ENCODE measurements around the gene ELOVL1. TPM values are rescaled to one million over a fixed set of nuclear protein-coding genes. Genes with fewer than 3 reads are reported as not detected.
A peak's percentile ranks its signal among the peaks of the same experiment; 100 is the strongest.

The ELOVL1 gene
- total and polyA plus RNA-seq, 4 donors, result 12.8 to 50.3 (median 35.3) TPM

DNA sequence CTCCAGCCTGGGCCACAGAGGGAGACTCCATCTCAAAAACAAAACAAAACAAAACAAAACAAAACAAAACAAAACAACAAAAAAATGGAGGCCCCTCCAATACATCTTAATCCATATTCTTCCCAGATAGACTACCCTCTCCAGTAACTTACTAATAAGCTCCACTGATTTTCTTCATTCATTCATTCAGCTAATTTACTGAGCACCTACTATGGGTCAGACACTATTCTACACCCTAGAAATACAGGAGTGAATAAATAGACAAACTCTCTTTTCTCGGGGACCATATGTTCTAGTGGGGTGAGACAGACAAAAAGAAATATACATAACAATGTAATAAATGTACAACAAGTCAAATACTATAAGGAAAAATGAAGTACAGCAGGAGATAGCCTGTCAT is 16.8 kb downstream of the ELOVL1 start (continued):
- TF ChIP-seq NR2F2 (IDR thresholded peaks at IDR 0.05) (no peak), FOXA2 (IDR thresholded peaks at IDR 0.05) (no peak), RAD21 (IDR thresholded peaks at IDR 0.05) (no peak), CTCF (IDR thresholded peaks at IDR 0.05; ENCODE audit: low read depth, low read length, missing input control) (no peak), GABPA (IDR thresholded peaks at IDR 0.05 in 1 of 2, conservative IDR thresholded peaks at IDR 0.05 in 1 of 2) (no peak)
- TF ChIP-seq, protein P1, sequence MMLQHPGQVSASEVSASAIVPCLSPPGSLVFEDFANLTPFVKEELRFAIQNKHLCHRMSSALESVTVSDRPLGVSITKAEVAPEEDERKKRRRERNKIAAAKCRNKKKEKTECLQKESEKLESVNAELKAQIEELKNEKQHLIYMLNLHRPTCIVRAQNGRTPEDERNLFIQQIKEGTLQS (IDR thresholded peaks at IDR 0.05), result no peak

GRCh38 chr1:43349594-43350306 is 18.1 kb downstream of the ELOVL1 start:
- Histone ChIP-seq H3K4me3 (ENCODE audit: low read depth in 1 of 3, low read length in 3 of 3) (peak overlapping the region; percentile 60 to 63 (median 62)), H3K27me3 (ENCODE audit: control insufficient read depth in 4 of 4, insufficient read depth in 4 of 4, low read length in 3 of 4) (no peaks in the 10 kb centered on the region), H3K27ac (ENCODE audit: low read depth in 1 of 2, low read length in 2 of 2) (peak overlapping the region; percentile 82 to 89), H3K36me3 (ENCODE audit: control insufficient read depth in 4 of 4, insufficient read depth in 3 of 4, low read depth in 1 of 4, low read length in 3 of 4) (no peaks in the 10 kb centered on the region), H3K4me1 (ENCODE audit: control insufficient read depth in 4 of 4, insufficient read depth in 4 of 4, low read length in 3 of 4) (peaks cover 0 to 14% (median 8%) of the 10 kb centered on the region in 4 donors), H3K9me3 (ENCODE audit: control insufficient read depth in 4 of 4, low read length in 3 of 4) (no peaks in the 10 kb centered on the region), H3K9ac (ENCODE audit: low read depth in 1 of 2, low read length in 2 of 2) (peak overlapping the region in 1 of 2 donors; percentile 48)
- DNase-seq (ENCODE audit: low spot score), result no peak
- TF ChIP-seq HNF4A (conservative IDR thresholded peaks at IDR 0.05) (peak in 1 of 2 donors; percentile 1), YY1 (IDR thresholded peaks at IDR 0.05) (no peak)
- 54% methylated on average over 11 of the region's 11 CpGs for WGBS

- peaks cover 0 to 22% (median 14%) of the 10 kb centered on the region in 4 donors for H3K4me1 ChIP-seq (ENCODE audit: control insufficient read depth in 4 of 4, insufficient read depth in 4 of 4, low read length in 3 of 4)
- peak overlapping the region; percentile 60 to 63 (median 62) for H3K4me3 ChIP-seq (ENCODE audit: low read depth in 1 of 3, low read length in 3 of 3)
- no peaks in the 10 kb centered on the region for H3K27me3 ChIP-seq (ENCODE audit: control insufficient read depth in 4 of 4, insufficient read depth in 4 of 4, low read length in 3 of 4)
- no peaks in the 10 kb centered on the region for H3K9me3 ChIP-seq (ENCODE audit: control insufficient read depth in 4 of 4, low read length in 3 of 4)
- 9% methylated on average over 72 of the region's 72 CpGs for WGBS
- peak overlapping the region; percentile 29 to 48 for H3K9ac ChIP-seq (ENCODE audit: low read depth in 1 of 2, low read length in 2 of 2)
- no peaks in the 10 kb centered on the region for H3K36me3 ChIP-seq (ENCODE audit: control insufficient read depth in 4 of 4, insufficient read depth in 3 of 4, low read depth in 1 of 4, low read length in 3 of 4)
- H3K27ac ChIP-seq (ENCODE audit: low read depth in 1 of 2, low read length in 2 of 2), result peak overlapping the region; percentile 82 to 89
- peak; percentile 82 for DNase-seq (ENCODE audit: low spot score)
- TF ChIP-seq GABPA (IDR thresholded peaks at IDR 0.05 in 1 of 2, conservative IDR thresholded peaks at IDR 0.05 in 1 of 2) (peak in 1 of 2 donors; percentile 24), MAX (IDR thresholded peaks at IDR 0.05) (no peak), TAF1 (conservative IDR thresholded peaks at IDR 0.05) (no peak), YY1 (IDR thresholded peaks at IDR 0.05) (peak; percentile 26), SP1 (IDR thresholded peaks at IDR 0.05) (peak; percentile 75), JUND (IDR thresholded peaks at IDR 0.05) (no peak), FOXA2 (IDR thresholded peaks at IDR 0.05) (no peak), EGR1 (IDR thresholded peaks at IDR 0.05; ENCODE audit: low read depth in 2 of 2) (no peak), HNF4G (IDR thresholded peaks at IDR 0.05) (no peak), RAD21 (IDR thresholded peaks at IDR 0.05) (peak in 1 of 2 donors; percentile 44), ZBTB33 (IDR thresholded peaks at IDR 0.05) (no peak), RXRA (IDR thresholded peaks at IDR 0.05) (peak; percentile 26 to 69), NR2F2 (IDR thresholded peaks at IDR 0.05) (no peak), REST (IDR thresholded peaks at IDR 0.05) (peak; percentile 38), CTCF (IDR thresholded peaks at IDR 0.05; ENCODE audit: low read depth, low read length, missing input control) (no peak)
Observed at GRCh38 chr1:43348809-43349593, 18.8 kb downstream of the ELOVL1 start.
